Measurements from ENCODE around the gene GGA3. TPM values are rescaled to one million over a fixed set of nuclear protein-coding genes. Genes with fewer than 3 reads are reported as not detected.
"Not testable (repeated sequence)": the region's sequence is repeated elsewhere in the genome, so short reads cannot be mapped to it uniquely, and the experiment has no call there.

GGA3 gene
- total and polyA plus RNA-seq, 4 donors: 5.6 to 51.0 (median 34.8) TPM

GRCh38 chr17:75219815-75220214, 41.6 kb downstream of the GGA3 start:
- Histone ChIP-seq H3K4me3 (ENCODE audit: low read length in 2 of 2) (no peak overlapping the region), H3K4me1 (ENCODE audit: control insufficient read depth in 1 of 2, insufficient read depth in 2 of 2, low read length in 2 of 2) (no peaks in the 10 kb centered on the region), H3K9me3 (ENCODE audit: control insufficient read depth, low read length) (no peaks in the 10 kb centered on the region), H3K27me3 (ENCODE audit: control insufficient read depth in 1 of 2, insufficient read depth in 2 of 2, low read length in 1 of 2) (no peaks in the 10 kb centered on the region), H3K36me3 (ENCODE audit: control insufficient read depth in 1 of 2, insufficient read depth in 2 of 2, low read length in 1 of 2) (peaks cover 2 to 8% of the 10 kb centered on the region in 2 donors), H3K27ac (ENCODE audit: low read depth in 1 of 2, low read length in 2 of 2) (no peak overlapping the region)
- ATAC-seq (ENCODE audit: low FRiP score) (no peak), DNase-seq (no peak)
- intact Hi-C loops (cut with DNase I): no loop called here
- 95 to 98% methylated on average over 3 of the region's 3 CpGs for WGBS, 2 donors

GRCh38 chr17:75218131-75218530, 43.3 kb downstream of the GGA3 start:
- no peaks in the 10 kb centered on the region for H3K9me3 ChIP-seq (ENCODE audit: control insufficient read depth, low read length)
- no peak overlapping the region for H3K27ac ChIP-seq (ENCODE audit: low read depth in 1 of 2, low read length in 2 of 2)
- ATAC-seq (ENCODE audit: low FRiP score) (no peak), DNase-seq (no peak)
- intact Hi-C loops (cut with DNase I): no loop called here
- no peaks in the 10 kb centered on the region for H3K27me3 ChIP-seq (ENCODE audit: control insufficient read depth in 1 of 2, insufficient read depth in 2 of 2, low read length in 1 of 2)
- H3K4me3 ChIP-seq (ENCODE audit: low read length in 2 of 2): no peak overlapping the region
- 87 to 90% methylated on average over 6 of the region's 6 CpGs for WGBS, 2 donors
- H3K36me3 ChIP-seq (ENCODE audit: control insufficient read depth in 1 of 2, insufficient read depth in 2 of 2, low read length in 1 of 2): peaks cover 2 to 10% of the 10 kb centered on the region in 2 donors
- no peaks in the 10 kb centered on the region for H3K4me1 ChIP-seq (ENCODE audit: control insufficient read depth in 1 of 2, insufficient read depth in 2 of 2, low read length in 2 of 2)

DNA sequence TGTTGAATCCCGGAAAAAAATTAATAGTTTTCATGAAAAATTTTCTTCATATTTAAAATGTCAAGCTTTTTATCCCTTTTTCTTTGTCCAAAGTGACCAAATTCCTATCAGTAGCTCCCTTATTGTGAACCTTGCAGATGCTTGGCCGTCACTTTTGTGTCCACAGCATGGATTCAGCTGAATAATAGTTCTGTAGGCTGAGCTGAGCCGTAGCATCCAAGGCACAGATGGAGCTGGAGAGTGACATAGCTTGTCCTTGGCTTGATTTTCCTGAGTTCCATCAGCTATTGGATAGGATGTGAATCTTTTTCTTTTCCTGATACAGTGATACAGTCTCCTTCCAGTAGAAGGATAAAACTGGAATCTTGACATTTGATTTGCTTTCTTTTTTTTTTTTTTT, 52.3 kb downstream of the GGA3 start:
- Histone ChIP-seq H3K27me3 (ENCODE audit: control insufficient read depth in 1 of 2, insufficient read depth in 2 of 2, low read length in 1 of 2) (no peaks in the 10 kb centered on the region), H3K36me3 (ENCODE audit: control insufficient read depth in 1 of 2, insufficient read depth in 2 of 2, low read length in 1 of 2) (peaks cover 0 to 5% of the 10 kb centered on the region in 2 donors), H3K4me1 (ENCODE audit: control insufficient read depth in 1 of 2, insufficient read depth in 2 of 2, low read length in 2 of 2) (no peaks in the 10 kb centered on the region), H3K4me3 (ENCODE audit: low read length in 2 of 2) (no peak overlapping the region), H3K27ac (ENCODE audit: low read depth in 1 of 2, low read length in 2 of 2) (no peak overlapping the region), H3K9me3 (ENCODE audit: control insufficient read depth, low read length) (no peaks in the 10 kb centered on the region)
- intact Hi-C loops (cut with DNase I): no loop called here
- ATAC-seq (ENCODE audit: low FRiP score) (no peak), DNase-seq (no peak)
- 75 to 77% methylated on average over 3 of the region's 3 CpGs for WGBS, 2 donors

DNA sequence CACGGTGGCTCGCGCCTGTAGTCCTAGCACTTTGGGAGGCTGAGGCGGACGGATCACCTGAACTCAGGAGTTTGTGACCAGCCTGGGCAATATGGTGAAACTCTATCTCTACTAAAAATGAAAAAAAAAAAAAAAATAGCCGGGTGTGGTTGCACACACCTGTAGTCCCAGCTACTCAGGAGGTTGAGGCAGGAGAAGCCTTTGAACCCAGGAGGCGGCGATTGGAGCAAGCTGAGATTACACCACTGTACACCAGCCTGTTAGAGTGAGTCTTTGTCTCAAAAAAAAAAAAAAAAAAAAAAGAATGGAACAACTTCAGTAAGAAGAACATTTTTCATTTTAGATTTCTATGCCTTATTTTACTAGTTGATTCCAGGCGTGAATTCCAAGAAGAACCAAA, 53.2 kb downstream of the GGA3 start:
- intact Hi-C loops (cut with DNase I): no loop called here
- no peak for DNase-seq
- 88 to 89% methylated on average over 9 of the region's 9 CpGs for WGBS, 2 donors
- no peak overlapping the region for H3K4me3 ChIP-seq (ENCODE audit: low read length in 2 of 2)
- H3K9me3 ChIP-seq (ENCODE audit: control insufficient read depth, low read length): no peaks in the 10 kb centered on the region
- H3K27ac ChIP-seq (ENCODE audit: low read depth in 1 of 2, low read length in 2 of 2): no peak overlapping the region
- no peaks in the 10 kb centered on the region for H3K4me1 ChIP-seq (ENCODE audit: control insufficient read depth in 1 of 2, insufficient read depth in 2 of 2, low read length in 2 of 2)
- ATAC-seq (ENCODE audit: low FRiP score): no peak
- H3K27me3 ChIP-seq (ENCODE audit: control insufficient read depth in 1 of 2, insufficient read depth in 2 of 2, low read length in 1 of 2): no peaks in the 10 kb centered on the region
- peaks cover 0 to 3% of the 10 kb centered on the region in 2 donors for H3K36me3 ChIP-seq (ENCODE audit: control insufficient read depth in 1 of 2, insufficient read depth in 2 of 2, low read length in 1 of 2)

DNA sequence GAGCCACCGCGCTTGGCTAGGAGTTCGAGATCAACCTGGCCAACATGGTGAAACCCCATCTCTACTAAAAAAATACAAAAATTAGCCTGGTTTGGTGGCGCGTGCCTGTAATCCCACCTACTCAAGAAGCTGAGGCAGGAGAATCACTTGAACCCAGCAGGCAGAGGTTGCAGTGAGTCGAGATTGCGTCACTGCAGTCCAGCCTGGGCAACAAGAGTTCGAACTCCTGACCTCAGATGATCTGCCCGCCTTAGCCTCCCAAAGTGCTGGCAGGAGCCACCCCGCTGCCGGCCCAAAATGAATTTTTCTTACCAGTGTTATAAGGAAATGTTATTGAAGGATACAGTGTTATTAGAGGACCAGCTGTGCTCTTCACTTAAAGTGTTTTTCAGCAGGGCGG, 53.6 kb downstream of the GGA3 start:
- peaks cover 0 to 1% of the 10 kb centered on the region in 2 donors for H3K36me3 ChIP-seq (ENCODE audit: control insufficient read depth in 1 of 2, insufficient read depth in 2 of 2, low read length in 1 of 2)
- DNase-seq (no peak), ATAC-seq (ENCODE audit: low FRiP score) (no peak)
- no peaks in the 10 kb centered on the region for H3K4me1 ChIP-seq (ENCODE audit: control insufficient read depth in 1 of 2, insufficient read depth in 2 of 2, low read length in 2 of 2)
- 84 to 87% methylated on average over 12 of the region's 12 CpGs for WGBS, 2 donors
- no peaks in the 10 kb centered on the region for H3K27me3 ChIP-seq (ENCODE audit: control insufficient read depth in 1 of 2, insufficient read depth in 2 of 2, low read length in 1 of 2)
- intact Hi-C loops (cut with DNase I): no loop called here
- no peak overlapping the region for H3K27ac ChIP-seq (ENCODE audit: low read depth in 1 of 2, low read length in 2 of 2)
- no peak overlapping the region for H3K4me3 ChIP-seq (ENCODE audit: low read length in 2 of 2)
- no peaks in the 10 kb centered on the region for H3K9me3 ChIP-seq (ENCODE audit: control insufficient read depth, low read length)

GRCh38 chr17:75207050-75207407, 54.4 kb downstream of the GGA3 start:
- DNase-seq; H3K36me3 ChIP-seq (ENCODE audit: control insufficient read depth in 1 of 2, insufficient read depth in 2 of 2, low read length in 1 of 2); H3K9me3 ChIP-seq (ENCODE audit: control insufficient read depth, low read length); H3K4me3 ChIP-seq (ENCODE audit: low read length in 2 of 2); H3K27me3 ChIP-seq (ENCODE audit: control insufficient read depth in 1 of 2, insufficient read depth in 2 of 2, low read length in 1 of 2); ATAC-seq (ENCODE audit: low FRiP score); H3K27ac ChIP-seq (ENCODE audit: low read depth in 1 of 2, low read length in 2 of 2); H3K4me1 ChIP-seq (ENCODE audit: control insufficient read depth in 1 of 2, insufficient read depth in 2 of 2, low read length in 2 of 2); intact Hi-C loops (cut with DNase I): not testable (repeated sequence)
- 84 to 87% methylated on average over 8 of the region's 8 CpGs for WGBS, 2 donors

- no peak for ATAC-seq (ENCODE audit: low FRiP score)
- no peak for DNase-seq
- Histone ChIP-seq H3K27ac (ENCODE audit: low read depth in 1 of 2, low read length in 2 of 2) (peak overlapping the region in 1 of 2 donors; percentile 79), H3K36me3 (ENCODE audit: control insufficient read depth in 1 of 2, insufficient read depth in 2 of 2, low read length in 1 of 2) (no peaks in the 10 kb centered on the region), H3K9me3 (ENCODE audit: control insufficient read depth, low read length) (no peaks in the 10 kb centered on the region), H3K27me3 (ENCODE audit: control insufficient read depth in 1 of 2, insufficient read depth in 2 of 2, low read length in 1 of 2) (no peaks in the 10 kb centered on the region), H3K4me3 (ENCODE audit: low read length in 2 of 2) (peak overlapping the region; percentile 80 to 90), H3K4me1 (ENCODE audit: control insufficient read depth in 1 of 2, insufficient read depth in 2 of 2, low read length in 2 of 2) (no peaks in the 10 kb centered on the region)
- WGBS, 2 donors: 0% methylated on average over 22 of the region's 22 CpGs
- intact Hi-C loops (cut with DNase I): loop anchor here in 1 of 2 donors (2.0 kb wide), 1 partner anchor 91 kb away; no protein-coding TSS in a partner anchor
These were observed 55.6 kb downstream of the GGA3 start for GRCh38 chr17:75205793-75206163.

DNA sequence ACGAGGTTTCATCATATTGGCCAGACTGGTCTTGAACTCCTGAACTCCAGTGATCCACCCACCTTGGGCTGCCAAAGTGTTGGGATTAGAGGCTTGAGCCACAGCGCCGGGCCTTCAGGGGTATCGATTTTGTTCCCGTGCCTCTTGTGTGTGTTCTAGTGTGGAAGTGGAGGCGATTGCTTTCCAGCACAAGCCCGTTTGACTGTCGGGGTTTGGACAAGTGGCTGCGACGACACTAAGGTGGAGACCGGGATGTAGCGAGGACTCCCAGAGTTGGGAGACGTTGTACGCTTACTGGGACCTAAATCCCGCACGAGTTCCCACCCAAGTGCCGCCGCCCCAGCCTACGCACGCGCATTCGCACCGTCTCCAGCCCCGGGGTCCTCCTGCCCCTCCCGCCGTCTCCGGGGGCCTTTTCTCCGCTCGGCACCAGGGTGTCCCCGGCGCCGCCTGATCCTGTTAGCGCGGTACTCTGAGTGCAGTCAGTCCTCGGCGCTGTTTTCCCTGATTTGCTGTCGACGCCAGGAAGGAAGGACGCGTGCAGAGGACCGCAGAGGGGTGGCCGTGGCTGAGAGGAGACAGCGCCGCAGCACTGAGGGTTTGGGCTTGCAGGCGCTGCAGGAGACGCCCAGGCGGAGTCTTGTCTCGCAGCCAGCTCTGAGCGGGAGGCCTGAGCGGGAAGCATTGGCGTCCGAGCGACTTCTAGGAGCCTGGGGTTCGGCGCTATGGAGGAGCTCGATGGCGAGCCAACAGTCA, 56.2 kb downstream of the GGA3 start, which contains the start of gene NUP85:
Gene NUP85, plus strand, starts transcription at position 643 of the 756 bp plus-strand sequence. Its CDS starts 83 bp downstream, at position 726.
- Histone ChIP-seq H3K4me1 (ENCODE audit: control insufficient read depth in 1 of 2, insufficient read depth in 2 of 2, low read length in 2 of 2) (no peaks in the 10 kb centered on the region), H3K36me3 (ENCODE audit: control insufficient read depth in 1 of 2, insufficient read depth in 2 of 2, low read length in 1 of 2) (no peaks in the 10 kb centered on the region), H3K9me3 (ENCODE audit: control insufficient read depth, low read length) (no peaks in the 10 kb centered on the region), H3K27ac (ENCODE audit: low read depth in 1 of 2, low read length in 2 of 2) (peak within 1 kb of the TSS in 1 of 2 donors; percentile 79), H3K27me3 (ENCODE audit: control insufficient read depth in 1 of 2, insufficient read depth in 2 of 2, low read length in 1 of 2) (no peaks in the 10 kb centered on the region), H3K4me3 (ENCODE audit: low read length in 2 of 2) (peak within 1 kb of the TSS; percentile 80 to 90)
- peak; percentile 99 for ATAC-seq (ENCODE audit: low FRiP score)
- DNase-seq: peak; percentile 96 to 98
- intact Hi-C loops (cut with DNase I): loop anchor here in 1 of 2 donors (2.0 kb wide), 1 partner anchor 90 kb away; no protein-coding TSS in a partner anchor
- 0 to 1% methylated on average over 52 to 57 of the region's 57 CpGs for WGBS, 2 donors

Data from aorta (tissue), 5 donors.